ENCODE data around the gene NSMCE1. TPM values are rescaled to one million over a fixed set of nuclear protein-coding genes. Genes with fewer than 3 reads are reported as not detected.

The NSMCE1 gene
- total and polyA plus RNA-seq, 7 experiments from 2014 or later, result 45.5 to 220 (median 71.7) TPM

DNA sequence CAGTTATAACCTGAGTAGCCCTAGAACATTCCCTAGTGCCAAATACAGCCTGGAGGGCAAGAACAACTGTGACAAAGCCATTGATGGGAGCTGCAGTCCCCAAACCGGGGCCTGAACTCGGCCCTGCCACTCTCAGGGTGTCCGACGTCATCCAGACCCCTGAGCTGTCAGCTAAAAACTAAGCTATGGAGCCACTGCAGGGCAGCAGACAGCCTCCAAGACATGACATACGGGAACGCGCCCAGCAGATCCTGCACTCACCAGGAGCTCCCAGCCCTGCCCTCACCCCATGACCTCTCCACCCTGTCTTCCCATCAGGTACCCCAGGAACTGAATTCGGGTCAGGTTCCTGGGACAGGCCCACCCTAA, 36.9 kb downstream of the NSMCE1 start:
- Histone ChIP-seq H3K4me1 (ENCODE audit: control insufficient read depth in 2 of 2, insufficient read depth in 2 of 2, low read length in 2 of 2) (peaks cover 71 to 78% of the 10 kb centered on the region in 2 donors), H3K36me3 (ENCODE audit: control insufficient read depth in 2 of 3, insufficient read depth in 3 of 3, low read length in 3 of 3) (peaks cover 0 to 7% (median under 1%) of the 10 kb centered on the region in 3 experiments), H3K4me3 (ENCODE audit: low read length) (peak overlapping the region; percentile 42), H3K27ac (ENCODE audit: low read depth, low read length) (peak overlapping the region; percentile 97), H3K27me3 (ENCODE audit: control insufficient read depth in 2 of 2, insufficient read depth in 2 of 2, low read length in 2 of 2) (no peaks in the 10 kb centered on the region), H3K9me3 (ENCODE audit: control insufficient read depth in 2 of 3, low read length in 3 of 3) (no peaks in the 10 kb centered on the region)
- CTCF ChIA-PET, result interaction anchor here (0.9 to 9.5 kb wide), 10 partner anchors 52 to 233 kb away, joined by 3 to 107 read pairs (median 5); no protein-coding TSS in a partner anchor
- DNase-seq, result no peak
- Mint-ChIP-seq H3K4me1 (peaks cover 55 to 91% (median 75%) of the 10 kb centered on the region in 7 donors), H3K36me3 (peaks cover 0 to 32% (median 6%) of the 10 kb centered on the region in 5 donors), H3K9me3 (peaks cover 0 to 2% (median 0%) of the 10 kb centered on the region in 11 donors), H3K27me3 (no peaks in the 10 kb centered on the region), H3K27ac (peak overlapping the region; percentile 91 to 100 (median 98)), H3K4me3 (peak overlapping the region; percentile 76 to 88 (median 85))
- intact Hi-C loops (cut with micrococcal nuclease), result loop anchor here in 1 of 2 donors (1.0 kb wide), 1 partner anchor 319 kb away; the partner anchor contains the start of gene KATNIP
- POLR2A ChIA-PET, result interaction anchor here (0.8 to 16.3 kb wide), 17 partner anchors 10 to 221 kb away, joined by 3 to 196 read pairs (median 13); partner anchors contain the start of genes KDM8 and NSMCE1
- ATAC-seq, result no peak

DNA sequence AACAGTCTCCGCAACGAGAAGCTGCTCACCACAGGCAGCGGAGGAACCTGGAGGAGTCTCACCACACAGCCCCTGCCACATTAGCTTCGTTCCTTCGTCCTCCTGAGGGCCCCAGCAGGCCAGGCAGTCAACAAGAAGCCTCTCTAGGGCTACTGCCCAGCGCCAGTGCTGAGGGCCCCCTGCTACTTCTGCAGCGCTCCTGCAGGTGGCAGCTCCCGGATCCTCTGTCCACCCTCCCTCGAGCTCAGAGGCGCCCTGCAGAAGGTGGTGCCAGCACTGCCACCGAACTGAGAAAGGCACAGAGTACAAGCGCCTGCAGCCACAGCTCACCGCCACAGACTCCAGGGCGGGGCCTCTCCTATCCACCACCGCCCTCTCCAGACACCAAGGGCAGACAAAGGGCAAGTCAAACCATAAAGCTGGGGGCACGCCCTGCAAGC, 38.0 kb downstream of the NSMCE1 start:
- Mint-ChIP-seq H3K9me3 (peaks cover 0 to 2% (median 0%) of the 10 kb centered on the region in 11 donors), H3K27me3 (no peaks in the 10 kb centered on the region), H3K27ac (peak overlapping the region; percentile 91 to 100 (median 98)), H3K36me3 (peaks cover 0 to 35% (median 13%) of the 10 kb centered on the region in 5 donors), H3K4me3 (peak overlapping the region; percentile 79 to 90 (median 88)), H3K4me1 (peaks cover 57 to 96% (median 81%) of the 10 kb centered on the region in 7 donors)
- H3K27me3 ChIP-seq (ENCODE audit: control insufficient read depth in 2 of 2, insufficient read depth in 2 of 2, low read length in 2 of 2), result no peaks in the 10 kb centered on the region
- H3K9me3 ChIP-seq (ENCODE audit: control insufficient read depth in 2 of 3, low read length in 3 of 3), result no peaks in the 10 kb centered on the region
- ATAC-seq, result peak; percentile 69
- peaks cover 60 to 67% of the 10 kb centered on the region in 2 donors for H3K4me1 ChIP-seq (ENCODE audit: control insufficient read depth in 2 of 2, insufficient read depth in 2 of 2, low read length in 2 of 2)
- DNase-seq, result peak; percentile 43 to 80 (median 78)
- intact Hi-C loops (cut with micrococcal nuclease), result loop anchor here in 1 of 2 donors (1.0 kb wide), 4 partner anchors 27 to 227 kb away; partner anchors contain the start of gene KDM8
- ChIA-PET CTCF (interaction anchor here (0.6 to 9.5 kb wide), 29 partner anchors 9 to 234 kb away, joined by 3 to 107 read pairs (median 4); partner anchors contain the start of genes IL21R and KDM8), POLR2A (interaction anchor here (0.5 to 16.3 kb wide), 31 partner anchors 8 to 222 kb away, joined by 3 to 196 read pairs (median 5); partner anchors contain the start of genes IL21R, KDM8 and NSMCE1)
- H3K4me3 ChIP-seq (ENCODE audit: low read length), result peak overlapping the region; percentile 51
- H3K36me3 ChIP-seq (ENCODE audit: control insufficient read depth in 2 of 3, insufficient read depth in 3 of 3, low read length in 3 of 3), result peaks cover 0 to 12% (median 4%) of the 10 kb centered on the region in 3 experiments
- H3K27ac ChIP-seq (ENCODE audit: low read depth, low read length), result peak overlapping the region; percentile 97

DNA sequence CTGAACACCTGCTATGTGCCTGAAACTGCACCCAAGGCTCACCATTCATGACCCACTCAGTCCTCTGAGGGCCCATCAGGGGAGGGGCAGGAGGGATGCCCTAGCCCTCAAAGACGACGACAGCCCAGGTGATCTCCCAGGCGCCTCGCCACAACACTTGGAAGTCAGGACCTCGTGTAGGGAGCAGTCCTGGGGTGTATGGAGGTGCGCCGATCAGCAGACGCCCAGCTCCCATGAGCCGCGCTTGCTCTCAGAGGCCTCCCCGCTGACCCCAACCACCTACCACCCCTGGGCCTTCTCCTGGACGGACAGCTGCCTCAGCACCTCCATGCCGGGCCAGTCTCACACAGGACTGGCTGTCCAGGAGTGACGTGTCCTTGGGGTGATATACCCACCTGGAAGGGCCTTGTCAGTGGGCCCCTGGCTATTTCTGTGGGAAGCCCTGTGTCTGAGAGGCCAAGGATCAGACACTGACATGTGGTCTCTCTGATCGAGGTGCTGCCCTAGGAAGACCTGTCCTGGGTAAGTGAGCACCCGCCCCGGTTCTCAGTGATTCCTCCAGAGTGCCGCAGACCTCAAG, 38.6 kb downstream of the NSMCE1 start:
- ATAC-seq, result no peak
- peaks cover 0 to 35% (median 12%) of the 10 kb centered on the region in 5 donors for H3K36me3 Mint-ChIP-seq
- peak overlapping the region; percentile 51 for H3K4me3 ChIP-seq (ENCODE audit: low read length)
- H3K9me3 Mint-ChIP-seq, result peaks cover 0 to 2% (median 0%) of the 10 kb centered on the region in 11 donors
- H3K27me3 Mint-ChIP-seq, result no peaks in the 10 kb centered on the region
- H3K9me3 ChIP-seq (ENCODE audit: control insufficient read depth in 2 of 3, low read length in 3 of 3), result no peaks in the 10 kb centered on the region
- no peak for DNase-seq
- peak overlapping the region; percentile 79 to 90 (median 88) for H3K4me3 Mint-ChIP-seq
- ChIA-PET POLR2A (interaction anchor here (0.8 to 16.3 kb wide), 25 partner anchors 8 to 223 kb away, joined by 3 to 196 read pairs (median 5); partner anchors contain the start of genes IL21R, KDM8 and NSMCE1), CTCF (interaction anchor here (0.6 to 9.5 kb wide), 31 partner anchors 8 to 234 kb away, joined by 3 to 107 read pairs (median 4); partner anchors contain the start of genes IL21R and KDM8)
- peaks cover 54 to 63% of the 10 kb centered on the region in 2 donors for H3K4me1 ChIP-seq (ENCODE audit: control insufficient read depth in 2 of 2, insufficient read depth in 2 of 2, low read length in 2 of 2)
- peak overlapping the region; percentile 91 to 100 (median 98) for H3K27ac Mint-ChIP-seq
- peaks cover 0 to 17% (median 4%) of the 10 kb centered on the region in 3 experiments for H3K36me3 ChIP-seq (ENCODE audit: control insufficient read depth in 2 of 3, insufficient read depth in 3 of 3, low read length in 3 of 3)
- intact Hi-C loops (cut with micrococcal nuclease), result loop anchor here in 1 of 2 donors (1.0 kb wide), 4 partner anchors 27 to 227 kb away; partner anchors contain the start of gene KDM8
- no peaks in the 10 kb centered on the region for H3K27me3 ChIP-seq (ENCODE audit: control insufficient read depth in 2 of 2, insufficient read depth in 2 of 2, low read length in 2 of 2)
- H3K27ac ChIP-seq (ENCODE audit: low read depth, low read length), result peak overlapping the region; percentile 97
- peaks cover 52 to 94% (median 77%) of the 10 kb centered on the region in 7 donors for H3K4me1 Mint-ChIP-seq

DNA sequence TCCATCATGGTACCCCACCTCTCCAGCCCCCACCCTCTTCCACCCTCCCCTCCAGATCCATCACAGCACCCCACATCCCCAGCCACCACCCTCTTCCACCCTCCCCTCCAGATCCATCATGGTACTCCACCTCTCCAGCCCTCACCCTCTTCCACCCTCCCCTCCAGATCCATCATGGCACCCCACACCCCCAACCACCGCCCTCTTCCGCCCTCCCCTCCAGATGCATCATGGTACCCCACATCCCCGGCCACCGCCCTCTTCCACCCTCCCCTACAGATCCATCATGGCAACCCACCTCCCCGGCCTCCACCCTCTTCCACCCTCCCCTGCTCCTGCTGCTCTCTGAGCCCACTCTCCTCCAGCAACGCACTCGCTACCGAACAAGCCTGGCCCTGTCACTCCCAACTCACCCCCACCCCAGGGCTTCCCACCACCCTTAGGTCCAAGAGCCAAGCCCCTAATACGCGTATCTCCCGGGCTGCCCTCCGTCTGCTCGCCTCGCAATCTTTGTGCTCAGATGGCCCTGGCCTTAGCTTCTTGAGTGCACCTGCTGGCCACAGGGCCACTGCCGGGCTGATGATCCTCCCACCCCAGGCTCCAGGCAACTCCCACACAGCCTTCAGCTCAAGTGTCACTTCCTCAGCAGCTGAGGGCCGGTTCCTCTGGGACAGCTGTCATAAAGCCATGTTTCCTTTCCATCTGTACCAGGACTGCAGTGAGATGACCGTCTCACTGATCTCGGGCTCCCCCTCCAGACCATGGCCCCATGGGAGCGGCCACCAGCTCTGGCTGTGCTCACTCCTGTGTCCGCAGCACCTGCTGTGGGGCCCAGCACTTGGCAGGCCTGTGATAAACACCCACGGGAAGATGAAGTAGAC, 39.7 kb downstream of the NSMCE1 start:
- H3K27me3 ChIP-seq (ENCODE audit: control insufficient read depth in 2 of 2, insufficient read depth in 2 of 2, low read length in 2 of 2), result no peaks in the 10 kb centered on the region
- ChIA-PET CTCF (interaction anchor here (1.0 to 9.5 kb wide), 10 partner anchors 24 to 224 kb away, joined by 3 to 107 read pairs (median 7); partner anchors contain the start of gene KDM8), POLR2A (interaction anchor here (1.0 to 16.3 kb wide), 12 partner anchors 8 to 142 kb away, joined by 3 to 196 read pairs (median 37); partner anchors contain the start of genes KDM8 and NSMCE1)
- intact Hi-C loops (cut with micrococcal nuclease), result no loop called here
- no peaks in the 10 kb centered on the region for H3K9me3 ChIP-seq (ENCODE audit: control insufficient read depth in 2 of 3, low read length in 3 of 3)
- H3K27ac Mint-ChIP-seq, result peak overlapping the region; percentile 66 to 99 (median 94)
- ATAC-seq (no peak), DNase-seq (no peak)
- H3K36me3 Mint-ChIP-seq, result peaks cover 0 to 35% (median 10%) of the 10 kb centered on the region in 5 donors
- H3K27ac ChIP-seq (ENCODE audit: low read depth, low read length), result peak overlapping the region; percentile 97
- H3K9me3 Mint-ChIP-seq, result peaks cover 0 to 2% (median 0%) of the 10 kb centered on the region in 11 donors
- peaks cover 43 to 52% of the 10 kb centered on the region in 2 donors for H3K4me1 ChIP-seq (ENCODE audit: control insufficient read depth in 2 of 2, insufficient read depth in 2 of 2, low read length in 2 of 2)
- peaks cover 0 to 28% (median 4%) of the 10 kb centered on the region in 3 experiments for H3K36me3 ChIP-seq (ENCODE audit: control insufficient read depth in 2 of 3, insufficient read depth in 3 of 3, low read length in 3 of 3)
- H3K4me3 ChIP-seq (ENCODE audit: low read length), result no peak overlapping the region
- peak overlapping the region in 9 of 10 donors; percentile 12 to 90 (median 85) for H3K4me3 Mint-ChIP-seq
- H3K4me1 Mint-ChIP-seq, result peaks cover 53 to 87% (median 68%) of the 10 kb centered on the region in 7 donors
- H3K27me3 Mint-ChIP-seq, result no peaks in the 10 kb centered on the region

DNA sequence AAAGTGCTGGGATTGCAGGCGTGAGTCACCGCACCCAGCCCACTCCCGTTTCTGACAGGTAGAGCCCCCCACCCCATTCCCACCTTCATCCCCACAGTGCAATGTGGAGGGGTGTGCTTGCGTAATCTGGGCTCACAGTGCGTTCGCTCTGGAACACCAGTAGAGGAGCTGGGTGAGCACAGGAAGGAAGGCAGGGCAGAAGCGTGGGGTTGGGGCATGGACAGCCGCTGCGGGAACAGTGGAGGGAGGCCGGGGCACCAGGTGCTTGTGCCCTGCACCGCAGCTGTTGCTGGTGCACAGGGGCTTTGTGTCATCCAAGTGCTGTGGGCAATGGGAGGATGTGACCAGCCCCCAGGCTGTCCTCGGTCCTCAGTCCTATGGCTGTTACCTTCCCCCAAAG, 40.5 kb downstream of the NSMCE1 start:
- Mint-ChIP-seq H3K27ac (peak overlapping the region in 8 of 9 donors; percentile 48 to 91 (median 83)), H3K4me1 (peaks cover 47 to 80% (median 60%) of the 10 kb centered on the region in 7 donors), H3K36me3 (peaks cover 0 to 35% (median 10%) of the 10 kb centered on the region in 5 donors), H3K27me3 (no peaks in the 10 kb centered on the region), H3K9me3 (peaks cover 0 to 2% (median 0%) of the 10 kb centered on the region in 11 donors), H3K4me3 (peak overlapping the region in 4 of 10 donors; percentile 13 to 90 (median 42))
- Histone ChIP-seq H3K27ac (ENCODE audit: low read depth, low read length) (peak overlapping the region; percentile 30), H3K36me3 (ENCODE audit: control insufficient read depth in 2 of 3, insufficient read depth in 3 of 3, low read length in 3 of 3) (peaks cover 0 to 36% (median 4%) of the 10 kb centered on the region in 3 experiments), H3K27me3 (ENCODE audit: control insufficient read depth in 2 of 2, insufficient read depth in 2 of 2, low read length in 2 of 2) (no peaks in the 10 kb centered on the region), H3K4me1 (ENCODE audit: control insufficient read depth in 2 of 2, insufficient read depth in 2 of 2, low read length in 2 of 2) (peaks cover 35 to 44% of the 10 kb centered on the region in 2 donors), H3K9me3 (ENCODE audit: control insufficient read depth in 2 of 3, low read length in 3 of 3) (no peaks in the 10 kb centered on the region), H3K4me3 (ENCODE audit: low read length) (no peak overlapping the region)
- DNase-seq (no peak), ATAC-seq (no peak)
- intact Hi-C loops (cut with micrococcal nuclease), result no loop called here
- POLR2A ChIA-PET, result interaction anchor here (0.7 to 16.3 kb wide), 7 partner anchors 14 to 143 kb away, joined by 3 to 196 read pairs (median 44); partner anchors contain the start of gene KDM8
- CTCF ChIA-PET, result interaction anchor here (1.1 to 5.3 kb wide), 3 partner anchors 24 to 49 kb away, joined by 3 to 48 read pairs (median 4); partner anchors contain the start of gene KDM8
